HG03575 (cell line): Measurements from ENCODE around the gene GGTA1.

Source experiments
- ATAC-seq: cut with Tn5 transposase; IDR thresholded peaks from one replicate; pipeline ENCODE4 v1.9.1; 2021; ENCODE audit not compliant: unreplicated experiment, insufficient number of reproducible peaks, low FRiP score; ENCODE audit errors: extremely low read depth

Gene GGTA1

GRCh38 chr9:121505903-121506735, 6.5 kb upstream of the GGTA1 start:
- ATAC-seq: no peak

- no peak for ATAC-seq
Measured at GRCh38 chr9:121503444-121503843, 3.8 kb upstream of the GGTA1 start.

DNA sequence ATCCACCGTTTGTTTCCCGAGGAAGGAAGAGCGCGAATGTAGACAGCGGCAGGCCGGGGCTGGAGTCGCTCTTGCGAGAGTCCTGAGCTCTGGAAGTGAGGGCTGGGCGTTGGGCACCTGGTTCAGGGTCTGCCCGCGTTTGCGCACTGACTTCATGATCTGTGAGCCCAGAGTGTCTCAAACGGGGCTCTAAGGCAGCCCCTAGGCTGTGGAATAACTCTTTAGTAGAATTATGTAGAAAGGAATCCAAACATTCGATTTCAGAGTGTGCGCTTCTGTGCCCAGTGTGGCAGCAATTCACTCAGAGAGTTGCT, 478 bp upstream of the GGTA1 start:
- no peak for ATAC-seq

- no peak for ATAC-seq
Measured at GRCh38 chr9:121499177-121499426, 542 bp downstream of the GGTA1 start.

- ATAC-seq: no peak
Measured at GRCh38 chr9:121498487-121499176, 1.0 kb downstream of the GGTA1 start.

DNA sequence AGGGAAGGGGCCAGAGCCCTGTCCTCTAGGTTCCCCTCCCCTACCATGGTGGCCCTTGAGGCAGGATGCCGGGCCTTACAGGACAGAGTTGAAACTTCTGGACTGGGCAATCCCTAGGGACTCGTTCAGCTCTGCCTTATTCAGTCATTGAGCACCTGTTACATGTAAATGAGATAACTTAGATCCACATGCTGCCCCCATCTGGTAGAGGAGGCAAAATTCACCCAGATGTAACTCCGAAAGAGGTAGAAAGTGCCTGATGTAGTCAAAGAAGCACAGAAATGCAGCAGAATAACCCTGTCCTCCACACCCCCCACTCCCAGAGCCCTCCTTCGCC, 1.5 kb downstream of the GGTA1 start:
- ATAC-seq: peak; percentile 50

DNA sequence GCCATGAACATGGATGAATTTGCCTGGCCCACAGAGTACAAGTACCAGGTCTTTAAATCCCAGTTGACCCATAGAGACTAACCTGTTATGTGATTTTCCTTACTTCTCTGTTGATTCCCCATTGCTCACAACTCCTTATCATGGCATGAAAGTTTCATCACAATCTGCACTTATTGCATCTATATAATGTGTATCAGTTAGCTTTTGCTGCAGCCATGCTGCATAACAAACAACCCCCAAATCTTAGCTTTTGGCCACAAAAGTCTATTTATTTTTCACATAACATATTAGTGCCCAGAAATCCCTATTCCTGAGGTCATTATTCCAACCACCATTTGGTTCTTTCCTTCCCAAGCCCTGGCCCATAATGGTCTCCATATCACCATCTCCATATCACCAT, 3.7 kb downstream of the GGTA1 start:
- no peak for ATAC-seq

DNA sequence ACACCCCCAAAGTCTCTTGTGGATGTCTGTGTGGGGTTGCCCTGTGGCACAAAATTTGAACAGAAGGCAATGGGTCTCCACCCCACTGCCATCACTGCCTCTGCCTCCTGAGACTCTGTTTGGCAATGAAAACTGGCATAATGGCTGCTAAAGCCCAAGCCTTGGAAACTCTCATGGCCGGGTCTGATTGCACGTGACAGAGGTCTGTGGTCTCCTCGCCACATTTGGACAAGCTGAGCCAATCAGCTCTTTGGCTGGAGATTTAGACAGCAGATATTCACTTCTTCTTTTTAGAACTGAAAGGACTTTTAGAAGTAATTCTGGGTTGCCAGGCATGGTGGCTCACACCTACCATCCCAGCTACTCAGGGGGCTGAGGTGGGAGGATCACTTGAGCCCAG, 5.5 kb downstream of the GGTA1 start:
- ATAC-seq: no peak

GRCh38 chr9:121491111-121491510, 8.5 kb downstream of the GGTA1 start:
- no peak for ATAC-seq

DNA sequence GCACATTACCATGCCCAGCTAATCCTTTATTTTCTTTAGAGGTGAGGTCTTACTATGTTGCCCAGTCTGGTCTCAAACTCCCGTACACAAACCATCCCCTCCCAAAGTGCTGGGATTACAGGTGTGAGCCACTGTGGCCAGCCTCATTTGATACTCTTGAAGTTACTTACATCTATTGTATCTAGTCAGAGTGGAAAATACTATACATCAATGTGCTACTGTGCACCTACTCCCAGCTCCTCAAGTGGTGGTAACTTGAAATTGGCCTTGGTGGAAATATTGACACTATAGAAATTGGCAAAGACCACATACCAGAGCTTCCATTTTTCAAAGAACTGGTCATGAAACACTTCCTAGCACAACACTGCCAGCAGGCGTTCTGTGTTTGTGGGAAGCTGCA, 10.3 kb downstream of the GGTA1 start:
- no peak for ATAC-seq

- ATAC-seq: no peak
Measured at GRCh38 chr9:121486043-121486442, 13.6 kb downstream of the GGTA1 start.

DNA sequence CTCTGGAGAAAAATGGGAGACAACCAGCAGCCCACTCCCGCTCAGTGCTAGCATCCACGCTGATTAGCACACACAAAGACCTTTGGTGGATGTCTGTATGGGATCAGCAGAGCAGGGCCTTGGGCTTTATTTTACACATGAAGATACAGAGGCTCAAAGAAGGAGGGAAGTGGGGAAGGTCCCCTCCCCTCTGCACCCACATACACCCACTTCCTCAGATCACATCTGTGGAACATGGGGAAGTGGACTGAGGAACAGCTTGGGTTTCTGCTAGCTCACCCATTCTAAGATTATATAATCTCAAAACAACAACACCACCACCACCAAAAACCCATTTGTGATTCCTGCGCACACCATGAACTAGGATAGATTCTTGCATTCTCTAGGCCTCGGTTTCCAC, 14.0 kb downstream of the GGTA1 start:
- ATAC-seq: no peak

- no peak for ATAC-seq
Measured at GRCh38 chr9:121484651-121485446, 14.8 kb downstream of the GGTA1 start.

DNA sequence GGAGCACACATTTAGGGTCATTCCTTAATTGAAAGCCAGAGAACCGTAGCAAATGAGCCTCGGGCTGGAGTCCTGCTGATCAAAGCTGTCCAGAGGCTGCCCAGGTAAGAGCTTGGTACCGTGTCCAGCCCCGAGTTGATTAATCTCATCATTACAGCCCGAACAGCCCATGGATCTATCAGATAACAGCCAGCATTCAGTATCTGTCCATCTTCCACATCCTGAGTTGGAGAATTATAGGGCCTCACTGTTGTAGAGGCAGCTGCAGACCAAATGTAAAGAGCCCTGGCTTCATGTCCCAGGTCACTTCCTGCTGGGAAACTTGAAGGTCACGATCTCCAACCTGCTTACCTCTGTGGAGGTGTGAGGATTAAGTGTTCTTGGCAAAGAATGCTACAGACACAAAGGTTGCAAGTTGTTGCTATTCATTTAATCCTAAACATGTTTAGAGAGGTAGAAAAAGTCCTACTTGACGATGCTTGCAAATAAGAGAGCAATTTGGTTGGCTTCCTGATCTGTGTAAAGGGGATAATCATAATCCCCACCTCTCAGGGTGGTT, 16.1 kb downstream of the GGTA1 start:
- ATAC-seq: no peak

DNA sequence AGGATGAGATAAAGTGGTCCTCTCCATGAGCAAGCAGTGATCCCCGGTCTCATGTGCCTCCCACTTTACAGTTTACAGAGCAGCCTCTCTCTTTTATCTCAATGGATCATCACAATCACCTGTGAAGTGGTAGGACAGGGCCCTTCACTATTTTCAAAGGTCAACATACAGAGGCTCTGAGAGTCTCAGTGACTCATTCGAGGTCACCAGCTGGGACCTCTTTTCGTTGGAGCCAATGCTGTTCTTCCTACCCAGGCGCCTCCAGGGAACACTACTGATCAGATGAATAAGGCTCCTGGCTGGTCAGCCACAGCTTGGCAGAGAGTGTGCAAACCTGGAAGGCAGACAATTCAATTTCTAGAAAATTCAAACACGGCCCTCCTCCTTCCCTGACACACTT, 16.6 kb downstream of the GGTA1 start:
- no peak for ATAC-seq

DNA sequence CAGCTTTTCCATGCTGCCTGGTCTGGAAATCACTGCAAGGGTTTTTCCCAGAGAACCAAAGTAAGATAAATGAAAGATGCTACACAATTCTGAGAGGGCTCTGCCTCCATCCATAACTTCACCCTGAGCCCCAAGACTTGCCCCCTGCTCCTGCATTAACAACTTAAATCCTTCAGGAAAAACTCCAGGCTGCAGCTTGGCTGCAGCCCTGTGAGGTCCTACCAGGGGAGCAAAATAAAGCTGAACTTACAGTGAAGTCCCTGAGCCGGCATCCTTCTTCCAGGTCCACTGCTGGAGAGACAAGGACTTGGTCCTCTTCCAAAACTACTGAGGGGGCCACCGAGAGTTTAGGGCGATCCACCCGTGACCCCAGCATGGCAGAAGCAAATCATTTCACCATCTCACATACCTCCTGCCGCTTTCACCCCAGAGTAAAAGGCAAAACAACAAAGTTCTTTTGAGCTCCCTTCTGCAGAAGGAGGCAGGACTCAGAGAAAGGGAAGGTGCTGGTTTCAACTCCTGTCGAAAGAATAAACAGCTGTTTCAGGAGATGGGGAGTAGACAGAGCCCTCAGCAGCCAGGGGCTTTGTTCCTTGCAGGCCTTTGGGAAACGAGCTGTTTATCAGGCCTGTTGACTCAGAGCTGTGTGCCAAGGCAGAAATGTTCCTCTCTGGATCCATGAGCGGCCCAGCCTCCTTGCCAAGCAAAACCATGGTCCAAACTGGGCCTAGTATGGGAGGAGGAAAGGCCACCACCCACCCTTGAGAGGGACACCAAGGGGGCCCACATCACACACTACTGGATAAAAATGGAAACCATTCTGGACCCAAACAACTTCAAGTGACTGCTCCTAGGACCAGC, 20.6 kb downstream of the GGTA1 start:
- no peak for ATAC-seq

- ATAC-seq: no peak
Measured at GRCh38 chr9:121476156-121476555, 23.5 kb downstream of the GGTA1 start.

DNA sequence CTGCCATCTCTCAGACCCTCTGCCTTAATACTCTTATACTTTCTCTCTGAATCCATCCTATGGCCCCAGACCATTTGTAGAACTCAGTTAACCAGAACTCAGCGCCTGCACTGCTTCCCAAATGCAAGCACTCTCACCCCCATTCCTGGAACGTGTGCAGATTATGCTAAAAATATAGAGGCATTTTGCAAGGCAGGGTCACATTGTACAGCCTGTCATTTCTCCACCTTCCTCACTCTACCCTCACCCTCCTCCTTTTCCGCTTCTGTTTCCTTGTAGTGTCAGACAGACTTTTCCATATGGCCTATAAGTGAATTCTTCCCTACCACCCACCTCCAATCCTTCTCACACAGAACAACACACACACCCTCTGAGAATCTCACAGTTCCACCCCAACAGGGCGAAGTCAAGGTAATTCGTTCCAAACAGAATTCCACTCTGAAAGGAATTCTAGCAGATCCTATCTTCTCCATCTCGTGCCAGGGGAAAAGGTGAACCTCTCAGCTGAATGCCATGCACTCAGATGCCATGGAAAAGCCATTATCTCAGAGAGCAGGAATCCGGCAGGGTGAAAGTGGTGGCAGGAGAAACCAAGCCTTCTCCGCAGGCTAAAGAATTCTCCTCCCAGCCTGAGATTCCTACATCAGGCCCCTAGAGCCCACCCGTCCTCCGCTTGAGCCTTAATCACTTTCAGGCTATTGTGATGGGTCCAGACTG, 25.3 kb downstream of the GGTA1 start:
- no peak for ATAC-seq

GRCh38 chr9:121473229-121473628, 26.4 kb downstream of the GGTA1 start:
- ATAC-seq: no peak
